GM19043 (cell line): ENCODE data around the gene TSGA10.
"Not testable (repeated sequence)": the region's sequence is repeated elsewhere in the genome, so short reads cannot be mapped to it uniquely, and the experiment has no call there.

Source experiments
- ATAC-seq: cut with Tn5 transposase; IDR thresholded peaks from one replicate; pipeline ENCODE4 v1.9.1; 2021; ENCODE audit warnings: low read depth; ENCODE audit not compliant: unreplicated experiment

The TSGA10 gene

GRCh38 chr2:99156891-99157290 lies 2.1 kb upstream of the TSGA10 start:
- no peak for ATAC-seq

GRCh38 chr2:99153921-99154604 lies 679 bp downstream of the TSGA10 start:
- ATAC-seq, result no peak

- no peak for ATAC-seq
These were observed 2.4 kb downstream of the TSGA10 start for GRCh38 chr2:99152199-99152895.

- ATAC-seq, result no peak
These were observed 4.0 kb downstream of the TSGA10 start for GRCh38 chr2:99150706-99151105.

- ATAC-seq, result peak; percentile 82
These were observed 13.3 kb downstream of the TSGA10 start, which contains the start of gene C2orf15 for GRCh38 chr2:99141110-99142108. Gene C2orf15 (plus strand): TSS chr2:99141707. CDS start chr2:99150559, 8,852 bp downstream.

GRCh38 chr2:99140860-99141109 lies 14.0 kb downstream of the TSGA10 start:
- peak; percentile 26 for ATAC-seq

GRCh38 chr2:99140056-99140859 lies 14.5 kb downstream of the TSGA10 start:
- no peak for ATAC-seq

- no peak for ATAC-seq
These were observed 15.7 kb downstream of the TSGA10 start for GRCh38 chr2:99139003-99139402.

- ATAC-seq, result not testable (repeated sequence)
These were observed 19.6 kb downstream of the TSGA10 start for GRCh38 chr2:99135044-99135556.

GRCh38 chr2:99127981-99128380 lies 26.8 kb downstream of the TSGA10 start:
- ATAC-seq, result no peak

- no peak for ATAC-seq
These were observed 42.1 kb downstream of the TSGA10 start for GRCh38 chr2:99112617-99113016.

- ATAC-seq, result no peak
These were observed 42.8 kb downstream of the TSGA10 start for GRCh38 chr2:99111945-99112344.

GRCh38 chr2:99111236-99111635 lies 43.5 kb downstream of the TSGA10 start:
- ATAC-seq, result no peak

GRCh38 chr2:99106913-99107312 lies 47.8 kb downstream of the TSGA10 start:
- ATAC-seq, result no peak

- ATAC-seq, result no peak
These were observed 50.7 kb downstream of the TSGA10 start for GRCh38 chr2:99104006-99104405.

- no peak for ATAC-seq
These were observed 53.0 kb downstream of the TSGA10 start for GRCh38 chr2:99101697-99102096.

- no peak for ATAC-seq
These were observed 58.0 kb downstream of the TSGA10 start for GRCh38 chr2:99096728-99097127.

GRCh38 chr2:99088017-99088416 lies 66.7 kb downstream of the TSGA10 start:
- no peak for ATAC-seq

GRCh38 chr2:99086385-99086784 lies 68.4 kb downstream of the TSGA10 start:
- ATAC-seq, result no peak

- ATAC-seq, result no peak
These were observed 69.3 kb downstream of the TSGA10 start for GRCh38 chr2:99085421-99085820.
